Lower leg skin (tissue), 4 donors: ENCODE measurements around the gene OCA2. TPM values are rescaled to one million over a fixed set of nuclear protein-coding genes. Genes with fewer than 3 reads are reported as not detected.
A peak's percentile ranks its signal among the peaks of the same experiment; 100 is the strongest.

ENCODE experiments used
- DNase-seq, 2 donors: peaks; one replicate each; pipeline ENCODE4 v3.0.0-alpha.2; 2019; ENCODE audit warnings: low spot score in 2 of 2
- H3K4me3 ChIP-seq: fragments of 200-600 bp; sonication (generic); 2 replicates; pipeline ENCODE4 v1.5.1; 2017; ENCODE audit warnings: mild to moderate bottlenecking, low read depth; ENCODE audit not compliant: poor library complexity, severe bottlenecking
- POLR2A ChIP-seq, 2 donors: fragments of 450-650 bp; IDR thresholded peaks; one replicate each; pipeline ENCODE4 v1.6.1; 2016 to 2017; ENCODE audit warnings: antibody characterized with exemption in 2 of 2, mild to moderate bottlenecking in 1 of 2, moderate library complexity in 1 of 2
- WGBS, 2 donors: methylation state at CpG; one replicate each; pipeline ENCODE4 v1.1.5; 2018; 5-methylcytosine and 5-hydroxymethylcytosine counted together
- intact Hi-C: fragments of 100-400 bp; cut with DNase I; formaldehyde crosslinking; loops from one replicate; pipeline ENCODE4 v1.15.0; 2023; ENCODE audit warnings: low total_unique reads
- total RNA-seq, 4 donors: library from RNA; depleted of rRNA; stranded (reverse); fragments of >200 nt; gene quantifications; one replicate each; pipeline ENCODE4 v1.1.0, GENCODE V29; 2016
- TF ChIP-seq, protein P1 (sequence below), 3 donors: fragments of 450-650 bp; IDR thresholded peaks; one replicate each; pipeline ENCODE4 v1.5.1; 2016; ENCODE audit warnings: antibody characterized with exemption in 3 of 3, mild to moderate bottlenecking in 3 of 3, moderate library complexity in 2 of 3

The OCA2 gene
- total RNA-seq, 4 donors from 2014 or later: 12.0 to 15.8 (median 13.9) TPM

DNA sequence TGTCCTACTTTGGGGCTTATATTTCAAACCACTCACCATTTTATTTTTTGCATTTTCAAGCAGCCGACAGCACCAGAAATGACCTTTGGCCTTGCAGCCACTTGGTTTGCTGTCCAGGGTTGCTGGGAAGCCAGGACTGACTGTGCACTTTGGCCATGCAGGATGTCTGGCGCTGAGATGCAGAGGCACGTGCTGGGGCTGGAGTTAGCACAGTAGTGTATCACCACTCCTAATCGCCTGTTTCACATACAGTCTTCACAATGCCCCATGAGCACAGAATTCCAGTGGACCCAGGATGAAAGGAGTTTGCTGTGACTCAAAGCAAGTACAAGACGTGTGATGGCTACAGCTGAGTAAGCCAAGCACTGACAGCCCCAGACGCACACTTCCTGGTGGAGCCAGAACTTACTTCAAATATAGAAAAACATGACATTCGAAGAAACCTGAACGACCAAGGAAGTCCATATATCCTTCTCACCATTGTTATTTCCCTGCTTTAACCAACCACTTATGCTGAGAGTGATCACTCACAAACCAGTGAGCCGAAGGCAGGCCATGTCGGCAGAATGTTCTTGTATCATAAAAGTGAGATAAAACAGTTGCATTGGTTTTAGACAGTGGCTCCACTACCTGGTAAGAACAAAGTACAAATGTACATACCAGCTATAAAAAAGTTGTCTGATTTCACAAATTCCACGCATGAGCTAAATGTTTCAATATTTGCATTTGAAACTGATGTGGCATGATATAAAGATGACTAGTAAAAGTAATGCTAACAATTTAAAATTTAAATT is 16.0 kb downstream of the OCA2 start:
- TF ChIP-seq, protein P1, sequence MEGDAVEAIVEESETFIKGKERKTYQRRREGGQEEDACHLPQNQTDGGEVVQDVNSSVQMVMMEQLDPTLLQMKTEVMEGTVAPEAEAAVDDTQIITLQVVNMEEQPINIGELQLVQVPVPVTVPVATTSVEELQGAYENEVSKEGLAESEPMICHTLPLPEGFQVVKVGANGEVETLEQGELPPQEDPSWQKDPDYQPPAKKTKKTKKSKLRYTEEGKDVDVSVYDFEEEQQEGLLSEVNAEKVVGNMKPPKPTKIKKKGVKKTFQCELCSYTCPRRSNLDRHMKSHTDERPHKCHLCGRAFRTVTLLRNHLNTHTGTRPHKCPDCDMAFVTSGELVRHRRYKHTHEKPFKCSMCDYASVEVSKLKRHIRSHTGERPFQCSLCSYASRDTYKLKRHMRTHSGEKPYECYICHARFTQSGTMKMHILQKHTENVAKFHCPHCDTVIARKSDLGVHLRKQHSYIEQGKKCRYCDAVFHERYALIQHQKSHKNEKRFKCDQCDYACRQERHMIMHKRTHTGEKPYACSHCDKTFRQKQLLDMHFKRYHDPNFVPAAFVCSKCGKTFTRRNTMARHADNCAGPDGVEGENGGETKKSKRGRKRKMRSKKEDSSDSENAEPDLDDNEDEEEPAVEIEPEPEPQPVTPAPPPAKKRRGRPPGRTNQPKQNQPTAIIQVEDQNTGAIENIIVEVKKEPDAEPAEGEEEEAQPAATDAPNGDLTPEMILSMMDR (IDR thresholded peaks at IDR 0.05): no peak
- TF ChIP-seq POLR2A (IDR thresholded peaks at IDR 0.05): no peak
- DNase-seq: no peak
- no peak overlapping the region for H3K4me3 ChIP-seq
- intact Hi-C loops: no loop called here
- WGBS, 2 donors: 77 to 79% methylated on average over 11 of the region's 11 CpGs

DNA sequence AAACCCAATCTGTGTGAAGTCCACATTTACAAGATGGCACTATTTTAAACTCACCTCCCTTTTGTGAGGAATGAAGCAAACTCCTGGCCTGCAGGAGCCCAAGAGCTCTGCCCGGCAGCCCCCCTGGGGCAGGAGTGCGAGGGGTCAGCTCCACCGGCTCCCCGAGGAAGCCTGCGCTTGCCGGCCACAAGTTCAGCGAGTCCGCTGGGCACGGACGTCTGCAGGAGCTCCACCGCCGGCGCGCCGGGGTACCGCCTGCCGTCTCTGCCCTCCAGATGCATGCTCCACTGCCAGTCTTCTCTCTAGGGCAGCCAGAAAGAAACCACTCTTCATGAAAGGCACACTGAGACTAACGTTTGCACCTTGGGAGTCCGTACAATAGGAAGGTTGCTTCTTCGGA is 17.5 kb downstream of the OCA2 start:
- no peak for TF ChIP-seq POLR2A (IDR thresholded peaks at IDR 0.05)
- TF ChIP-seq, protein P1 (IDR thresholded peaks at IDR 0.05): no peak
- intact Hi-C loops: no loop called here
- WGBS, 2 donors: 96 to 97% methylated on average over 20 of the region's 20 CpGs
- no peak overlapping the region for H3K4me3 ChIP-seq
- DNase-seq: peak in 1 of 2 donors; percentile 71

DNA sequence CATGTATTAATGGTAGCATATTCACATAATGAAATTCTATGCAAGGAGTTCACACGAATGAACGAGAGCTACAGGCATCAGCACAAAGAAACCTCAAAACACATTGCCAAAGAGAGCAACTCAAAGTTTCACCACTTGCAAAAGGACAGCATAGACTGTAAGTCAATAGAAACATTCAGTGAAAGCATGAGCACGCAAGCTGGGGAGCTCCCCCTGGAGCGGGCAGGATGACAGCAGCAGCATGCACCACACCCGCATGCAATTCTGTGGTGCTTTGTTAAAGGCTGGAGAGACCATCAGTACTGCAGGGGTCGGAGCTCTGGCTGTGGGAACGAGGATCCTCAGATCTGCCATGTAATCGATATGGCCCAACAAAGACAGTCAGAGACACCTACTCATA is 18.7 kb downstream of the OCA2 start:
- 57 to 61% methylated on average over 8 of the region's 8 CpGs for WGBS, 2 donors
- intact Hi-C loops: no loop called here
- TF ChIP-seq POLR2A (IDR thresholded peaks at IDR 0.05): no peak
- TF ChIP-seq, protein P1 (IDR thresholded peaks at IDR 0.05): no peak
- DNase-seq: no peak
- no peak overlapping the region for H3K4me3 ChIP-seq

DNA sequence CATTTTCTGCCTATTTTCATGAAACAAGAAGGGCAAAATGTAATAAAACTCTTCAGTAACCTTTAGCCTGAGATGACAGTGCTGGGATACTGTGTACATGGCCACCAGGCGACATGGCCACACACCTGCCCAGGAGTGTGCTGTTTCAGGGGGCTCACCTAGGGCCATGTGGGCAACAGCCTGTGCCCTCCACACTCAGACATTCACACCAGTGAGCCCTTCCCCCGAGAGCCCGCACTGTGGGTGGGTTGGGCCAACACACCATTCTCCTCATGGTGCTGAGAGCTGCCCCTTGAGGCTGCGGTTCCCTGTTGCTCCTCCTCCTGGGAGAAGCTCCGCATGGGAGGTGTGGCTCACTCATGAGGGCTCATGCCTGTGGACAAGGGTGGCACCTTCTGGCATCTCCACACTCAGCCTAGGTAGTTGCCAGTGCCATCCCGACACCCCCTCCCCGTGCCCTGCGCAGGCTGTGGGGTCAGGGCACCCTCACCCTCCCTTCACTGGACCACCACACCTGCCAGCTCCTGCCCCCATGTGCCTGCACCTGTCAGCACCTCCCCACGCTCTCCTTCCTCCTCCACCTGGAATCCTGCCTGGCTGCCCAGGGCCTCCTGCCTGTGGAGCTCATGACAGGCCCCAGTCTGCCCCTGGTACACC is 19.7 kb downstream of the OCA2 start:
- WGBS, 2 donors: 90 to 93% methylated on average over 7 to 9 of the region's 9 CpGs
- intact Hi-C loops: no loop called here
- DNase-seq: no peak
- TF ChIP-seq, protein P1 (IDR thresholded peaks at IDR 0.05): no peak
- TF ChIP-seq POLR2A (IDR thresholded peaks at IDR 0.05): no peak
- H3K4me3 ChIP-seq: no peak overlapping the region

- intact Hi-C loops: no loop called here
- TF ChIP-seq POLR2A (IDR thresholded peaks at IDR 0.05): no peak
- TF ChIP-seq, protein P1 (IDR thresholded peaks at IDR 0.05): no peak
- H3K4me3 ChIP-seq: no peak overlapping the region
- WGBS, 2 donors: 24 to 42% methylated on average over 1 of the region's 1 CpG
- DNase-seq: no peak
Measured at GRCh38 chr15:28078191-28078719, 20.9 kb downstream of the OCA2 start.
